Astrocyte (in vitro differentiated cells and primary cell): Measurements from ENCODE around the gene PCLAF. TPM values are rescaled to one million over a fixed set of nuclear protein-coding genes. Genes with fewer than 3 reads are reported as not detected.

Experiments used
- DNase-seq: peaks from one replicate; pipeline ENCODE4 v3.0.0-alpha.2; 2010; ENCODE audit warnings: low read depth
- FAIRE-seq: peaks from 2 replicates; lab custom pipeline; 2011; peaks lifted over from hg19 to GRCh38; lab: Jason Lieb, UNC
- H2AFZ ChIP-seq: 2 replicates; pipeline ENCODE4 v1.6.0; 2012; ENCODE audit warnings: low read depth, low read length, inconsistent platforms
- H3K27ac ChIP-seq: 2 replicates; pipeline ENCODE4 v1.5.1; 2011; ENCODE audit warnings: low read depth, low read length, inconsistent platforms
- H3K27me3 ChIP-seq: 2 replicates; pipeline ENCODE4 v1.6.0; 2011; ENCODE audit warnings: low read length, inconsistent platforms; ENCODE audit not compliant: insufficient read depth
- H3K36me3 ChIP-seq: 2 replicates; pipeline ENCODE4 v1.5.1; 2011; ENCODE audit warnings: low read length, inconsistent platforms; ENCODE audit not compliant: insufficient read depth
- H3K4me1 ChIP-seq: 2 replicates; pipeline ENCODE4 v1.5.1; 2011; ENCODE audit warnings: low read length, inconsistent platforms; ENCODE audit not compliant: insufficient read depth
- H3K4me2 ChIP-seq: 2 replicates; pipeline ENCODE4 v1.6.0; 2012; ENCODE audit warnings: low read length, inconsistent platforms
- H3K4me3 ChIP-seq: 2 replicates; pipeline ENCODE4 v1.5.1; 2011; ENCODE audit warnings: low read depth, mild to moderate bottlenecking, low read length, inconsistent platforms; ENCODE audit not compliant: insufficient read depth
- H3K79me2 ChIP-seq: 2 replicates; pipeline ENCODE4 v1.6.0; 2012; ENCODE audit warnings: mild to moderate bottlenecking, low read length, inconsistent platforms; ENCODE audit not compliant: insufficient read depth
- H3K9ac ChIP-seq: 2 replicates; pipeline ENCODE4 v1.6.0; 2012; ENCODE audit warnings: mild to moderate bottlenecking, low read length, inconsistent platforms
- H3K9me3 ChIP-seq: 2 replicates; pipeline ENCODE4 v1.5.1; 2012; ENCODE audit warnings: low read depth, mild to moderate bottlenecking, low read length, inconsistent platforms; ENCODE audit not compliant: insufficient read depth
- H4K20me1 ChIP-seq: 2 replicates; pipeline ENCODE4 v1.6.0; 2012; ENCODE audit warnings: low read length, inconsistent platforms; ENCODE audit not compliant: insufficient read depth
- H3K27ac Mint-ChIP-seq: one replicate; pipeline ENCODE4 v1.8.0; 2021; ENCODE audit warnings: mild to moderate bottlenecking, mixed read lengths; ENCODE audit not compliant: unreplicated experiment
- H3K27me3 Mint-ChIP-seq: one replicate; pipeline ENCODE4 v1.8.0; 2021; ENCODE audit warnings: low read depth, mixed read lengths; ENCODE audit not compliant: unreplicated experiment
- H3K36me3 Mint-ChIP-seq: one replicate; pipeline ENCODE4 v1.8.0; 2021; ENCODE audit warnings: low read depth, mixed read lengths; ENCODE audit not compliant: unreplicated experiment
- H3K4me1 Mint-ChIP-seq: one replicate; pipeline ENCODE4 v1.8.0; 2021; ENCODE audit warnings: low read depth, mixed read lengths; ENCODE audit not compliant: unreplicated experiment
- H3K4me3 Mint-ChIP-seq: one replicate; pipeline ENCODE4 v1.8.0; 2021; ENCODE audit warnings: mild to moderate bottlenecking, moderate library complexity, mixed read lengths; ENCODE audit not compliant: unreplicated experiment
- H3K9me3 Mint-ChIP-seq: one replicate; pipeline ENCODE4 v1.8.0; 2021; ENCODE audit warnings: mild to moderate bottlenecking, mixed read lengths; ENCODE audit not compliant: unreplicated experiment
- EZH2 ChIP-seq: IDR thresholded peaks from 2 replicates; pipeline ENCODE4 v1.6.1; 2012; ENCODE audit warnings: mild to moderate bottlenecking, low read length, inconsistent platforms; ENCODE audit not compliant: insufficient read depth
- total RNA-seq: library from RNA; stranded (reverse); gene quantifications from 2 replicates; pipeline ENCODE4 v1.2.1, GENCODE V29; 2021
- TF ChIP-seq, protein P1 (sequence below): IDR thresholded peaks from 2 replicates; pipeline ENCODE4 v1.5.1; 2011; ENCODE audit warnings: low read depth, mild to moderate bottlenecking, inconsistent platforms, low read length, moderate library complexity; ENCODE audit not compliant: insufficient read depth

Gene PCLAF
- total RNA-seq, 1 donor from 2014 or later: 1.8 TPM

DNA sequence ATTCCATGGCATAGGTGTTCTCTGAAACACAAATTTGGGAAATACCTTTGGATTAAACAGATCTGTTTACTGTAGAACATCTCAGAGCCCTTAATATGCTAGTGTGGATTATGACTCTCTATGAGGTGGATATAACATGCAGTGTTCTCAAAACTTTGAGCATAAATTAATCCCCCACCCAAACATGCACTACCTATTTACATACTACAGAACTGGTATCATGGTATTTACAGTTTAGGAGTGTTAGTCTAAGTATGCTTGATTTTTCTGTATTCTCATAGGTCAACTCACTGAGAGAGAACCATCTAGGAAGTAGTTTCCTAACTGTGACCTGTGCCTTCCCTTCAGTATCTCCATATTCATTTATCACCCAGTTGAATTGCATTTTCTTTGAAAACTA lies 48.2 kb upstream of the PCLAF start:
- H3K27ac ChIP-seq: no peak overlapping the region
- no peaks in the 10 kb centered on the region for H3K27me3 Mint-ChIP-seq
- no peak for TF ChIP-seq EZH2
- TF ChIP-seq, protein P1, sequence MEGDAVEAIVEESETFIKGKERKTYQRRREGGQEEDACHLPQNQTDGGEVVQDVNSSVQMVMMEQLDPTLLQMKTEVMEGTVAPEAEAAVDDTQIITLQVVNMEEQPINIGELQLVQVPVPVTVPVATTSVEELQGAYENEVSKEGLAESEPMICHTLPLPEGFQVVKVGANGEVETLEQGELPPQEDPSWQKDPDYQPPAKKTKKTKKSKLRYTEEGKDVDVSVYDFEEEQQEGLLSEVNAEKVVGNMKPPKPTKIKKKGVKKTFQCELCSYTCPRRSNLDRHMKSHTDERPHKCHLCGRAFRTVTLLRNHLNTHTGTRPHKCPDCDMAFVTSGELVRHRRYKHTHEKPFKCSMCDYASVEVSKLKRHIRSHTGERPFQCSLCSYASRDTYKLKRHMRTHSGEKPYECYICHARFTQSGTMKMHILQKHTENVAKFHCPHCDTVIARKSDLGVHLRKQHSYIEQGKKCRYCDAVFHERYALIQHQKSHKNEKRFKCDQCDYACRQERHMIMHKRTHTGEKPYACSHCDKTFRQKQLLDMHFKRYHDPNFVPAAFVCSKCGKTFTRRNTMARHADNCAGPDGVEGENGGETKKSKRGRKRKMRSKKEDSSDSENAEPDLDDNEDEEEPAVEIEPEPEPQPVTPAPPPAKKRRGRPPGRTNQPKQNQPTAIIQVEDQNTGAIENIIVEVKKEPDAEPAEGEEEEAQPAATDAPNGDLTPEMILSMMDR: no peak

DNA sequence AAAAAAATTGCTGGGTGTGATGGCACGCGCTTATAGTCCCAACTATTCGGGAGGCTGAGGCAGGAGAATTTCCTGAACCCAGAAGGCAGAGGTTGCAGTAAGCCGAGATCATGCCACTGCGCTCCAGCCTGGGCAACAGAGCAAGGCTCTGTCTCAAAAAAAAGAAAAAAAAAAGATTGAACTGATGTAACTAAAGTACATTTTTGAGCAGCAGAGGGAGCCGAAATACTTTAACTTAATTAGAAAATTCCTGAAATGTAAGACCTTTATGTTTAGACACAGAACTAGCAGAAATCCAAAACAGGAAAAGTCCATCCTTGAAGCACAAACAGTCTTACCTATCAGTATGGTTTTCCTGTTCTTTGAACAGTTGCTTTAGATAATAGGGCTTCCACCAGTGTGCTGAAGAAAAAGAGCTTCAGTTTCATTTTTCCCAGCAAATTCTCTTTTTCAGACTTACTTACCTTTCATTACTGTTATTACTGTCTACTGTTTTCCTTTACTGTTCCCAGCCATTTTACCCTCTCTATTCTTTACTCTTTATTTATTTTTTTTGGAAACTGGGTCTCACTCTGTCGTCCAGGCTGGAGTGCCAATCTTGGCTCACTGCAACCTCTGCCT lies 45.7 kb upstream of the PCLAF start:
- Mint-ChIP-seq H3K4me3 (no peak overlapping the region), H3K4me1 (peaks cover 15% of the 10 kb centered on the region), H3K27me3 (no peaks in the 10 kb centered on the region), H3K27ac (no peak overlapping the region), H3K36me3 (peaks cover 10% of the 10 kb centered on the region), H3K9me3 (no peaks in the 10 kb centered on the region)
- TF ChIP-seq, protein P1: no peak
- no peak for TF ChIP-seq EZH2
- H3K9me3 ChIP-seq: no peaks in the 10 kb centered on the region
- DNase-seq: peak; percentile 16
- peaks cover 6% of the 10 kb centered on the region for H4K20me1 ChIP-seq
- H3K36me3 ChIP-seq: peaks cover 34% of the 10 kb centered on the region
- H3K27ac ChIP-seq: no peak overlapping the region
- no peak overlapping the region for H3K9ac ChIP-seq
- no peak overlapping the region for H2AFZ ChIP-seq
- H3K4me3 ChIP-seq: no peak overlapping the region
- no peak overlapping the region for H3K4me2 ChIP-seq
- peaks cover 13% of the 10 kb centered on the region for H3K4me1 ChIP-seq
- no peaks in the 10 kb centered on the region for H3K27me3 ChIP-seq
- H3K79me2 ChIP-seq: no peaks in the 10 kb centered on the region
- no peak for FAIRE-seq

More for the DNA sequence above, 48.2 kb upstream of the PCLAF start:
- Mint-ChIP-seq H3K4me3 (no peak overlapping the region), H3K9me3 (no peaks in the 10 kb centered on the region), H3K27ac (no peak overlapping the region), H3K4me1 (peaks cover 15% of the 10 kb centered on the region), H3K36me3 (peaks cover 10% of the 10 kb centered on the region)
- DNase-seq: no peak
- Histone ChIP-seq H3K4me1 (peaks cover 13% of the 10 kb centered on the region), H3K9ac (peak overlapping the region; percentile 12), H3K27me3 (no peaks in the 10 kb centered on the region), H4K20me1 (peaks cover 3% of the 10 kb centered on the region), H3K79me2 (no peaks in the 10 kb centered on the region), H3K4me2 (peak overlapping the region; percentile 27), H3K9me3 (no peaks in the 10 kb centered on the region), H2AFZ (no peak overlapping the region), H3K4me3 (no peak overlapping the region), H3K36me3 (peaks cover 21% of the 10 kb centered on the region)
- FAIRE-seq: no peak

DNA sequence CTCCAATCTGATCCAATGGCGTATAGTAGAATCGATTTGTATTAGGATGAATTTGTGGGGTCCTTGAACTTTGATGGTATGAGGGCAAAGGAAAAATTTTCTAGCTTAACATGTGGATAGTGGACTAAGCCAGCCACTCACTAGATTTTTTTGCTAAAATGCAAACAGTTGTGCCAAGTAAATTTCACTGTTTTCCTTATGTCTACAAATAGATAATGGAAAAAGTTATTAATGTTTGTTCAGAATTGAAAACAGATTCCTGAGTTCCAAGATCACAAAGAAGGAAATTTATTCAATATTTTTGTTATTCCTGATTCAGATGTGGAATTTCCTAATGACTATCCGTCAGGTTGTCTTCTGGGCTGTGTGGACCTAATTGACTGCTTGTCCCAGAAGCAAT lies 44.0 kb upstream of the PCLAF start:
- H3K79me2 ChIP-seq: no peaks in the 10 kb centered on the region
- Mint-ChIP-seq H3K27me3 (no peaks in the 10 kb centered on the region), H3K36me3 (peaks cover 10% of the 10 kb centered on the region), H3K27ac (no peak overlapping the region), H3K4me3 (no peak overlapping the region), H3K4me1 (peaks cover 8% of the 10 kb centered on the region), H3K9me3 (no peaks in the 10 kb centered on the region)
- no peaks in the 10 kb centered on the region for H3K27me3 ChIP-seq
- H3K9me3 ChIP-seq: no peaks in the 10 kb centered on the region
- no peak overlapping the region for H3K4me2 ChIP-seq
- H3K27ac ChIP-seq: no peak overlapping the region
- H4K20me1 ChIP-seq: peaks cover 6% of the 10 kb centered on the region
- peaks cover 32% of the 10 kb centered on the region for H3K36me3 ChIP-seq
- TF ChIP-seq EZH2: no peak
- H3K9ac ChIP-seq: no peak overlapping the region
- no peak for FAIRE-seq
- no peak overlapping the region for H2AFZ ChIP-seq
- peaks cover 7% of the 10 kb centered on the region for H3K4me1 ChIP-seq
- no peak for DNase-seq
- H3K4me3 ChIP-seq: no peak overlapping the region
